HepG2 (cell line): Measurements from ENCODE around the gene ODAD2. TPM values are rescaled to one million over a fixed set of nuclear protein-coding genes. Genes with fewer than 3 reads are reported as not detected.

Source experiments
- ATAC-seq: fragments of 200-7000 bp; cut with Tn5 transposase; 3 replicates; pipeline ENCODE4 v1.9.1; 2020; ENCODE audit warnings: mild to moderate bottlenecking, moderate library complexity
- BruUV-seq: library from RNA; stranded (reverse); fragments of 400-500 nt; replicated peaks from 2 replicates; lab custom pipeline; 2021; lab: Mats Ljungman, UMichigan
- CTCF ChIA-PET: fragments of 300-600 bp; formaldehyde crosslinking; extraction: SDS; loops from one replicate; lab custom pipeline; 2021; ENCODE audit warnings: low total read pairs, inconsistent platforms, low intra/inter-chr PET ratio; lab: Yijun Ruan, JAX
- POLR2A ChIA-PET: fragments of 350-600 bp; sonication (Branson Sonifier 250); formaldehyde crosslinking; loops from one replicate; lab custom pipeline; 2020; ENCODE audit warnings: antibody characterized with exemption, inconsistent platforms; lab: Yijun Ruan, JAX
- DNase-seq: peaks from one replicate; pipeline ENCODE4 v3.0.0-alpha.2; 2015; ENCODE audit warnings: low spot score
- FAIRE-seq: peaks from 3 replicates; lab custom pipeline; 2011; peaks lifted over from hg19 to GRCh38; lab: Jason Lieb, UNC
- H2AFZ ChIP-seq: one replicate; pipeline ENCODE4 v1.6.1; 2011; ENCODE audit warnings: low read length, inconsistent platforms
- H3K27ac ChIP-seq: fragments of 300-600 bp; 3 replicates; pipeline ENCODE4 v1.8.0; 2011; ENCODE audit warnings: mixed run types, mild to moderate bottlenecking, mixed read lengths, low read length, inconsistent platforms; ENCODE audit not compliant: insufficient read depth; ENCODE audit errors: extremely low read length
- H3K27me3 ChIP-seq, 2 experiments: fragments of 200-600 bp in 1 of 2; 2 replicates in 1 of 2; 3 replicates in 1 of 2; pipeline versions ENCODE4 v1.6.0 to v1.8.0; 2011; ENCODE audit warnings: low read length in 2 of 2, mild to moderate bottlenecking in 2 of 2, moderate library complexity in 2 of 2, inconsistent platforms in 1 of 2; ENCODE audit not compliant: insufficient read depth in 2 of 2, control insufficient read depth in 1 of 2
- H3K36me3 ChIP-seq, 2 experiments: fragments of 200-600 bp in 1 of 2; replicated peaks in 1 of 2; 2 replicates in 1 of 2; 3 replicates in 1 of 2; pipeline versions ENCODE4 v1.5.1 to v1.8.0; 2011; ENCODE audit warnings: low read length in 2 of 2, inconsistent platforms in 1 of 2; ENCODE audit not compliant: insufficient read depth in 2 of 2, control insufficient read depth in 1 of 2
- H3K4me1 ChIP-seq: 2 replicates; pipeline ENCODE4 v1.5.1; 2012; ENCODE audit warnings: low read length, inconsistent platforms; ENCODE audit not compliant: insufficient read depth
- H3K4me2 ChIP-seq: 2 replicates; pipeline ENCODE4 v1.6.0; 2011; ENCODE audit warnings: low read depth, low read length, inconsistent platforms
- H3K4me3 ChIP-seq, 3 experiments: fragments of 200-600 bp in 1 of 3; sonication (generic), shearing (Covaris generic) in 1 of 3; replicated peaks in 1 of 3; 2 replicates each; pipeline ENCODE4 v1.5.1; 2011 to 2016; ENCODE audit warnings: low read length in 3 of 3, inconsistent platforms in 2 of 3, low read depth in 2 of 3, mild to moderate bottlenecking in 2 of 3, control low read depth in 1 of 3, mixed read lengths in 1 of 3; ENCODE audit not compliant: insufficient read depth in 1 of 3
- H3K79me2 ChIP-seq: one replicate; pipeline ENCODE4 v1.6.1; 2011; ENCODE audit warnings: low read length, inconsistent platforms; ENCODE audit not compliant: insufficient read depth
- H3K9ac ChIP-seq: 2 replicates; pipeline ENCODE4 v1.6.0; 2011; ENCODE audit warnings: mild to moderate bottlenecking, low read depth, low read length, inconsistent platforms; ENCODE audit not compliant: insufficient read depth
- H3K9me3 ChIP-seq: 2 replicates; pipeline ENCODE4 v1.5.1; 2012; ENCODE audit warnings: mild to moderate bottlenecking, low read length
- H4K20me1 ChIP-seq: 2 replicates; pipeline ENCODE4 v1.6.0; 2011; ENCODE audit warnings: inconsistent platforms, mild to moderate bottlenecking, low read length, moderate library complexity; ENCODE audit not compliant: insufficient read depth
- BATF2 ChIP-seq: sonication (generic); formaldehyde crosslinking; IDR thresholded peaks from 2 replicates; pipeline ENCODE4 v1.8.0; 2022; ENCODE audit warnings: mild to moderate bottlenecking, missing genetic modification reagents, moderate library complexity
- BCL6 ChIP-seq: IDR thresholded peaks from 2 replicates; pipeline ENCODE4 v1.6.1; 2016; ENCODE audit warnings: missing genetic modification reagents, missing compliant biosample characterization
- DNMT3B ChIP-seq: conservative IDR thresholded peaks from 2 replicates; pipeline ENCODE4 v1.6.1; 2016; ENCODE audit warnings: missing biosample characterization, control low read depth
- FLYWCH1 ChIP-seq: sonication (generic); formaldehyde crosslinking; IDR thresholded peaks from 2 replicates; pipeline ENCODE4 v1.8.1; 2023; ENCODE audit warnings: mild to moderate bottlenecking, missing genetic modification reagents
- KDM5B ChIP-seq: sonication (generic); formaldehyde crosslinking; IDR thresholded peaks from 2 replicates; pipeline ENCODE4 v1.4.0; 2020; ENCODE audit warnings: missing genetic modification reagents, mild to moderate bottlenecking, borderline replicate concordance
- NAIF1 ChIP-seq: sonication (generic); formaldehyde crosslinking; IDR thresholded peaks from 2 replicates; pipeline ENCODE4 v1.5.0; 2020; ENCODE audit warnings: mild to moderate bottlenecking, missing genetic modification reagents, borderline replicate concordance
- NR2F1 ChIP-seq, 2 experiments: fragments of 450-650 bp in 1 of 2; formaldehyde crosslinking in 1 of 2; IDR thresholded peaks; 2 replicates each; pipeline versions ENCODE4 v1.5.0 to v1.6.1; 2016 to 2020; ENCODE audit warnings: mild to moderate bottlenecking in 1 of 2, missing compliant biosample characterization in 1 of 2, missing genetic modification reagents in 1 of 2, moderate library complexity in 1 of 2
- TP53 ChIP-seq: sonication (generic); formaldehyde crosslinking; conservative IDR thresholded peaks from 2 replicates; pipeline ENCODE4 v1.4.0; 2020; ENCODE audit warnings: missing genetic modification reagents
- ZNF703 ChIP-seq: sonication (generic); formaldehyde crosslinking; IDR thresholded peaks from 2 replicates; pipeline ENCODE4 v1.5.1; 2020; ENCODE audit warnings: missing genetic modification reagents, mild to moderate bottlenecking, moderate library complexity, borderline replicate concordance
- ZNF746 ChIP-seq: sonication (generic); formaldehyde crosslinking; IDR thresholded peaks from 2 replicates; pipeline ENCODE4 v1.8.0; 2022; ENCODE audit warnings: mild to moderate bottlenecking, missing genetic modification reagents
- WGBS: methylation state at CpG from one replicate; pipeline ENCODE4 v1.1.6; 2017; ENCODE audit warnings: low lambda C conversion rate; 5-methylcytosine and 5-hydroxymethylcytosine counted together
- in situ Hi-C: cut with HindIII; loops from 2 replicates; pipeline ENCODE4 v1.10.0; 2017; ENCODE audit warnings: low pct_unique_long_range_greater_than_20kb; ENCODE audit not compliant: extremely low pct_ligation_motif_present
- intact Hi-C: fragments of 100-400 bp; cut with micrococcal nuclease; formaldehyde crosslinking; loops from one replicate; pipeline ENCODE4 v1.10.0; 2022; ENCODE audit not compliant: unreplicated experiment
- polyA plus RNA-seq, 8 experiments: library from polyadenylated mRNA; depleted of rRNA in 3 of 8; stranded (reverse) in 7 of 8; unstranded in 1 of 8; fragments of >200 nt; fragmentation: Illumina TruSeq in 4 of 8; extraction: Trizol in 4 of 8; gene quantifications; 2 replicates each; pipeline versions ENCODE4 v1.2.1 to v1.2.3, GENCODE V29; 2011 to 2016; ENCODE audit warnings: low read depth in 4 of 8, missing spikeins in 1 of 8, mixed read lengths in 1 of 8; ENCODE audit not compliant: insufficient read depth in 1 of 8
- total RNA-seq, 5 experiments: library from RNA; depleted of rRNA; stranded (reverse); fragments of >200 nt; fragmentation: Illumina TruSeq; extraction: Trizol; gene quantifications; 2 replicates each; pipeline ENCODE4 v1.2.3, GENCODE V29; 2016; ENCODE audit warnings: low read depth in 1 of 5

The ODAD2 gene
- total and polyA plus RNA-seq, 2 of the 13 experiments (the other 11 are each of a cell fraction or from before 2014, with no cell fraction given), result not detected

- H3K9ac ChIP-seq, result no peak overlapping the region
- no peaks in the 10 kb centered on the region for H3K36me3 ChIP-seq
- H3K27ac ChIP-seq, result no peak overlapping the region
- no TSS peak for BruUV-seq
- H3K9me3 ChIP-seq, result no peaks in the 10 kb centered on the region
- H3K4me1 ChIP-seq, result no peaks in the 10 kb centered on the region
- intact Hi-C loops, result no loop called here
- ATAC-seq (no peak), DNase-seq (no peak), FAIRE-seq (no peak)
- no peak overlapping the region for H2AFZ ChIP-seq
- H3K79me2 ChIP-seq, result no peaks in the 10 kb centered on the region
- no peaks in the 10 kb centered on the region for H4K20me1 ChIP-seq
- no peak overlapping the region for H3K4me2 ChIP-seq
- ChIA-PET POLR2A (no interaction called here), CTCF (no interaction called here)
- no peaks in the 10 kb centered on the region; a peak in 1 of 5 replicates for H3K27me3 ChIP-seq
- in situ Hi-C loops, result no loop called here
- TF ChIP-seq ZNF746 (CRISPR knock-in tag) (no peak), NAIF1 (CRISPR knock-in tag) (no peak), BATF2 (CRISPR knock-in tag) (no peak), KDM5B (CRISPR knock-in tag) (no peak)
- TF ChIP-seq, all 625 proteins: peak for 0
- no peak overlapping the region for H3K4me3 ChIP-seq
- WGBS, result 29% methylated on average over 3 of the region's 3 CpGs
These were observed 47.7 kb upstream of the ODAD2 start for GRCh38 chr10:28046579-28046978.

GRCh38 chr10:28043941-28044340, 45.1 kb upstream of the ODAD2 start:
- BruUV-seq, result no TSS peak
- H3K36me3 ChIP-seq, result no peaks in the 10 kb centered on the region
- H3K4me2 ChIP-seq, result no peak overlapping the region
- no peak for ATAC-seq
- in situ Hi-C loops, result no loop called here
- no peak overlapping the region for H3K9ac ChIP-seq
- no peaks in the 10 kb centered on the region; a peak in 1 of 5 replicates for H3K27me3 ChIP-seq
- intact Hi-C loops, result no loop called here
- no peaks in the 10 kb centered on the region for H4K20me1 ChIP-seq
- DNase-seq, result no peak
- no peak overlapping the region for H3K27ac ChIP-seq
- ChIA-PET POLR2A (no interaction called here), CTCF (no interaction called here)
- FAIRE-seq, result no peak
- H2AFZ ChIP-seq, result no peak overlapping the region
- no peaks in the 10 kb centered on the region for H3K79me2 ChIP-seq
- H3K4me3 ChIP-seq, result no peak overlapping the region
- TF ChIP-seq TP53 (CRISPR knock-in tag), result no peak
- no peak for TF ChIP-seq ZNF703 (CRISPR knock-in tag)
- TF ChIP-seq FLYWCH1, result no peak
- TF ChIP-seq BCL6 (CRISPR knock-in tag), result no peak
- no peak for TF ChIP-seq NR2F1 (CRISPR knock-in tag; IDR thresholded peaks at IDR 0.05)
- no peak for TF ChIP-seq DNMT3B (CRISPR knock-in tag)
- H3K9me3 ChIP-seq, result no peaks in the 10 kb centered on the region
- no peaks in the 10 kb centered on the region for H3K4me1 ChIP-seq
- WGBS, result 2% methylated on average over 1 of the region's 1 CpG
